Progenitor cell of endocrine pancreas (in vitro differentiated cells): ENCODE results near the gene BSND. TPM values are rescaled to one million over a fixed set of nuclear protein-coding genes. Genes with fewer than 3 reads are reported as not detected.

ENCODE experiments used
- DNase-seq: peaks from one replicate; pipeline ENCODE4 v3.0.0; 2021; ENCODE audit warnings: low spot score; ENCODE audit not compliant: unreplicated experiment
- H3K27ac Mint-ChIP-seq: 2 replicates; pipeline ENCODE4 v1.8.0; 2021; ENCODE audit warnings: mild to moderate bottlenecking, moderate library complexity, mixed read lengths
- H3K27me3 Mint-ChIP-seq: 2 replicates; pipeline ENCODE4 v1.8.0; 2021; ENCODE audit warnings: mixed read lengths
- H3K36me3 Mint-ChIP-seq: 2 replicates; pipeline ENCODE4 v1.8.0; 2022; ENCODE audit warnings: mixed read lengths; ENCODE audit not compliant: insufficient read depth
- H3K4me1 Mint-ChIP-seq: 2 replicates; pipeline ENCODE4 v1.8.0; 2021; ENCODE audit warnings: low read depth, mixed read lengths
- H3K4me3 Mint-ChIP-seq: 2 replicates; pipeline ENCODE4 v1.8.0; 2021; ENCODE audit warnings: low read depth, mild to moderate bottlenecking, moderate library complexity, mixed read lengths
- H3K9me3 Mint-ChIP-seq: 2 replicates; pipeline ENCODE4 v1.8.0; 2021; ENCODE audit warnings: low read depth, mixed read lengths
- total RNA-seq: library from RNA; stranded (reverse); gene quantifications from 2 replicates; pipeline ENCODE4 v1.2.1, GENCODE V29; 2021
- TF ChIP-seq, protein P1 (sequence below): fragments of 200-600 bp; sonication (generic); IDR thresholded peaks from one replicate; pipeline ENCODE4 v1.5.0; 2021; ENCODE audit warnings: antibody characterized with exemption, mild to moderate bottlenecking; ENCODE audit not compliant: unreplicated experiment

Gene BSND
- total RNA-seq, 1 donor from 2014 or later: not detected

DNA sequence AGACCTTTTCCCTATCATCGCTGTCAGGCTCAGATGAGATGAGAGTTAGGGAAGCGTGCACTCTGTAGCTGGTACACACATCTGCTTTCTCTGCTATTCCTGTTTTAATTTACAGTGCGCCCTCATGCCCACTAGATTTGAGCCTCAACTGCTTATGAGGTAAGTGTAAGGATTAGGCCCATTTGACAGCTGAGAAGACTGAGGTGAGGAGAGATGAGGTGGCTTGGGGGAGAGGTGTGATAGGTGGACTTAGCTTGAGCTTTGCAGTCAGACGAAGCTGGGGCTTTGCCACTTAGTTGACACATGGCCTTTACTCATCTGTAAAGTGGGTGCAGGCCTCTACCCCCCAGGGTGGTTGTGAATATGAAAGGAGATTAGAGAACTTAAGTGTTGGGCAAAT is 9.8 kb upstream of the BSND start:
- no peak for DNase-seq
- Mint-ChIP-seq H3K27me3 (peaks cover 23% of the 10 kb centered on the region), H3K4me1 (no peaks in the 10 kb centered on the region), H3K4me3 (no peak overlapping the region), H3K36me3 (no peaks in the 10 kb centered on the region), H3K27ac (no peak overlapping the region), H3K9me3 (no peaks in the 10 kb centered on the region)
- TF ChIP-seq, protein P1, sequence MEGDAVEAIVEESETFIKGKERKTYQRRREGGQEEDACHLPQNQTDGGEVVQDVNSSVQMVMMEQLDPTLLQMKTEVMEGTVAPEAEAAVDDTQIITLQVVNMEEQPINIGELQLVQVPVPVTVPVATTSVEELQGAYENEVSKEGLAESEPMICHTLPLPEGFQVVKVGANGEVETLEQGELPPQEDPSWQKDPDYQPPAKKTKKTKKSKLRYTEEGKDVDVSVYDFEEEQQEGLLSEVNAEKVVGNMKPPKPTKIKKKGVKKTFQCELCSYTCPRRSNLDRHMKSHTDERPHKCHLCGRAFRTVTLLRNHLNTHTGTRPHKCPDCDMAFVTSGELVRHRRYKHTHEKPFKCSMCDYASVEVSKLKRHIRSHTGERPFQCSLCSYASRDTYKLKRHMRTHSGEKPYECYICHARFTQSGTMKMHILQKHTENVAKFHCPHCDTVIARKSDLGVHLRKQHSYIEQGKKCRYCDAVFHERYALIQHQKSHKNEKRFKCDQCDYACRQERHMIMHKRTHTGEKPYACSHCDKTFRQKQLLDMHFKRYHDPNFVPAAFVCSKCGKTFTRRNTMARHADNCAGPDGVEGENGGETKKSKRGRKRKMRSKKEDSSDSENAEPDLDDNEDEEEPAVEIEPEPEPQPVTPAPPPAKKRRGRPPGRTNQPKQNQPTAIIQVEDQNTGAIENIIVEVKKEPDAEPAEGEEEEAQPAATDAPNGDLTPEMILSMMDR: no peak

DNA sequence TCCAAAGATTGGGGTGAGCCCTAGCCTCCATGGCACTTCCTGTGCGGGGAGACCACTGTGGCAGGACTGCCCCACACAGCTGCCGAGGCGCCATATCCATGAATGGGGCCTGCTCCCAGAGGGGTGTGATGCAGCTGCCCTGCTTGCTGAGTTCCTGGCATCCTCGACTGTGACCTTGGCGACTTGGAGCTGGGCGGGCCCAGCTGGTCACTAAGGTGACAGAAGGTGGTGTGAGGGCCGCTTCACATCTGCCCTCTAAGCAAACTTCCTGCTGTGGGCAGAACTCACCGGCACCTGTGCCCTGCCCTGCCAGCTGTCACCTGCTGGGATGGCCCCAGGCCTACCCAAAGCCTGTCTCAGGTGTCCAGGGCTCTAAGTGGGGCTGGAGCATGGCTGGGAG is 9.3 kb upstream of the BSND start:
- DNase-seq: no peak
- H3K4me3 Mint-ChIP-seq: no peak overlapping the region
- TF ChIP-seq, protein P1: no peak
- no peak overlapping the region for H3K27ac Mint-ChIP-seq
- H3K36me3 Mint-ChIP-seq: no peaks in the 10 kb centered on the region
- H3K9me3 Mint-ChIP-seq: no peaks in the 10 kb centered on the region
- H3K4me1 Mint-ChIP-seq: no peaks in the 10 kb centered on the region
- H3K27me3 Mint-ChIP-seq: peaks cover 24% of the 10 kb centered on the region

DNA sequence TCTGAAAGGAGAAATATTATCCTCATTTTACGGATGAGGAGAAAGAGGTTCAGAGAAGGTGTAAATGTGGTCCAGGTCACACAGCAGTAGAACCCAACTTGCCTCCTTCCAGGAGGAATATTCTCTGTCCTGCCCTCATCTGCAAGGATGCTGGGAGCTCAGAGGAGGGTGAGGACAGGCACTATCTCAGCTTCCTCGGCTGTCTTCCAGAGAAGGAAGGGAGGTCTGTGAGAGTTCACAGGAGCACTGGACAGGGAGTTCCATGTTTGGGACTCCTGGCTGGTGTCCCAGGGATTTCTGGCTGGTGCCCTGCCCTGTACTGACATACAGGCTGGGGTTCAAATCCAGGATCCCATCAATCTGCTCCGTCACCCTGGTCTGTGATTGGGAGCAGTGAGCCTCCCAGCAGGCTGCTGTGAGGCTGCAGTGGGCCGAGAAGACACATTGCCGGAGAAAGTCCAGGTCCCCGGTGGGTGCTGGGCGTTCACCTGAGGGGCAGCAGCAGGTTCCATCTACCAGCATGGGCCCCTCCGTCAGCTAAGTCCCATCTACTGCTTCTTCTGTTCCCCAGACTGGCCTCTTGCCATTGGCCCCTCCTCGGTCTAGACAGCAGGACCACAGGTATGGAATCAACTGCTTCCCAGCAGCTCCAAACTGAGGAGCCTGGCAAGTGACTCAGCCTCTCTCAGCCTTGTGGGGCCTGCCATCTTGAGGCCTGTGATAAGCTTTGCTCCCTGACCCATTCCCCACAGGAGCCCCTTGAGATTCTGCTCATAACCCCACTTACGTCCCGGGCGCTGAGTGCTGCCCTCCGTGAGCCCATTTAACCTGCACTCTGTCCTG is 8.5 kb upstream of the BSND start:
- H3K4me1 Mint-ChIP-seq: no peaks in the 10 kb centered on the region
- DNase-seq: no peak
- no peak overlapping the region for H3K4me3 Mint-ChIP-seq

DNA sequence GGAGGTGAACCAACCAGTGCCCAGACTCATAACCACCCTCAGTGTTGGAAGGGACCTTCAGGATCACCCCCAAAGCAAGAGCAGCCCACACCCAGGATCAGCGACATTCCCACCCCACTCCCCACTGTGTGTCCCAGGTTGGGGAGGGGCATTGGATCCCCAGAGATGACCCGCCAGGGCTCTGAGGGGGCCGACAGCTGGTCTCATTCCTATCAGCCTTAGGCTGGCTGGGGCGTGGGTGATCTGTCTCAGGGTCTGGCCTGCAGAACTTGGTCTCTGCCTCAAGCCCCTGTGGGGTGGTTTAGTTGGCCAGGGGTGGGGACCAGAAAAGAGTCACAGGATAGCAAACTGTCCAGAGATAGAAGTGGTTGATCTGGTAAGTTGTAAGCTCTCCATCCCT is 7.8 kb upstream of the BSND start:
- TF ChIP-seq, protein P1: no peak
- no peaks in the 10 kb centered on the region for H3K36me3 Mint-ChIP-seq
- H3K4me3 Mint-ChIP-seq: no peak overlapping the region
- no peak overlapping the region for H3K27ac Mint-ChIP-seq
- H3K9me3 Mint-ChIP-seq: no peaks in the 10 kb centered on the region
- DNase-seq: no peak
- H3K27me3 Mint-ChIP-seq: peaks cover 33% of the 10 kb centered on the region
- no peaks in the 10 kb centered on the region for H3K4me1 Mint-ChIP-seq

More for the DNA sequence above, 8.5 kb upstream of the BSND start:
- TF ChIP-seq, protein P1: no peak
- Mint-ChIP-seq H3K27me3 (peaks cover 31% of the 10 kb centered on the region), H3K9me3 (no peaks in the 10 kb centered on the region), H3K36me3 (no peaks in the 10 kb centered on the region), H3K27ac (no peak overlapping the region)

GRCh38 chr1:54991939-54992338 is 6.8 kb upstream of the BSND start:
- no peak for DNase-seq
- peaks cover 41% of the 10 kb centered on the region for H3K27me3 Mint-ChIP-seq
- H3K4me1 Mint-ChIP-seq: peaks cover 6% of the 10 kb centered on the region
- H3K27ac Mint-ChIP-seq: no peak overlapping the region
- H3K4me3 Mint-ChIP-seq: no peak overlapping the region
- no peaks in the 10 kb centered on the region for H3K9me3 Mint-ChIP-seq
- H3K36me3 Mint-ChIP-seq: no peaks in the 10 kb centered on the region
- TF ChIP-seq, protein P1: no peak
